Upper lobe of left lung (tissue), 4 donors: Measurements from ENCODE around the gene GATAD2B.

ENCODE experiments used
- CTCF ChIP-seq, 6 experiments: fragments of 450-650 bp in 4 of 6; fragments of 200-600 bp in 2 of 6; sonication (generic) in 2 of 6; IDR thresholded peaks; one replicate each; pipeline ENCODE4 v1.5.1; 2016 to 2019; ENCODE audit warnings: antibody characterized with exemption in 6 of 6
- EP300 ChIP-seq, 4 donors: sonication (generic); formaldehyde crosslinking; IDR thresholded peaks; one replicate each; pipeline ENCODE4 v1.5.1; 2017; ENCODE audit warnings: antibody characterized with exemption in 4 of 4, control low read depth in 2 of 4
- POLR2A ChIP-seq, 4 donors: fragments of 450-650 bp; IDR thresholded peaks; one replicate each; pipeline ENCODE4 v1.5.1; 2016 to 2017; ENCODE audit warnings: antibody characterized with exemption in 4 of 4, mild to moderate bottlenecking in 2 of 4
- POLR2AphosphoS5 ChIP-seq, 2 donors: sonication (generic); formaldehyde crosslinking; IDR thresholded peaks; one replicate each; pipeline ENCODE4 v1.5.1; 2017; ENCODE audit warnings: antibody characterized with exemption in 2 of 2

GRCh38 chr1:153968972-153969371 is 46.2 kb upstream of the GATAD2B start:
- no peak for TF ChIP-seq CTCF (IDR thresholded peaks at IDR 0.05)
- no peak for TF ChIP-seq POLR2A (IDR thresholded peaks at IDR 0.05)
- TF ChIP-seq POLR2AphosphoS5 (IDR thresholded peaks at IDR 0.05): no peak
- TF ChIP-seq EP300 (IDR thresholded peaks at IDR 0.05): no peak
